WI38 (cell line): ENCODE data around the gene MAGIX.

ENCODE experiments used
- H3K4me3 ChIP-seq: 2 replicates; pipeline ENCODE4 v1.5.1; 2011; ENCODE audit warnings: low read depth, mild to moderate bottlenecking, control low read depth, low read length
- TF ChIP-seq, protein P1 (sequence below): IDR thresholded peaks from 2 replicates; pipeline ENCODE4 v1.5.1; 2012; ENCODE audit warnings: low read depth, mild to moderate bottlenecking, control low read depth, low read length

Gene MAGIX

DNA sequence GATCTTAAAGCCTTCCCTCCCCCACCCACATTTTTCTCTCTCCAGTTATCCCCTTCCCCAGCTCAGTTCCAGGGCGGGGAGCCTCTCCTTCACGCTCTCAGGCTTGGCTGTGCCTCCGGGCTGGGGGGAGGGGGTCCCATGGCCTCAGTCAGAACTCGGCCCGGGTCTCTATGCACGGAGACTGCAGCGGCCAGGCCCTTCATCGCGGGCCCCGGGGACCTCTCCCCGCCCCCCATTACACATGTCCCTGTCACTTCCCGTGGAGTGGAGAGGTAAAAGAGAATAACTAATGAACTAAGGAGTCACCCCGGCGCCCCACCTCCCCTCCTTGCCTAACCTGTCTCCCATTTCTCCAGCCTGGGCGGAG is 24.5 kb downstream of the MAGIX start:
- TF ChIP-seq, protein P1, sequence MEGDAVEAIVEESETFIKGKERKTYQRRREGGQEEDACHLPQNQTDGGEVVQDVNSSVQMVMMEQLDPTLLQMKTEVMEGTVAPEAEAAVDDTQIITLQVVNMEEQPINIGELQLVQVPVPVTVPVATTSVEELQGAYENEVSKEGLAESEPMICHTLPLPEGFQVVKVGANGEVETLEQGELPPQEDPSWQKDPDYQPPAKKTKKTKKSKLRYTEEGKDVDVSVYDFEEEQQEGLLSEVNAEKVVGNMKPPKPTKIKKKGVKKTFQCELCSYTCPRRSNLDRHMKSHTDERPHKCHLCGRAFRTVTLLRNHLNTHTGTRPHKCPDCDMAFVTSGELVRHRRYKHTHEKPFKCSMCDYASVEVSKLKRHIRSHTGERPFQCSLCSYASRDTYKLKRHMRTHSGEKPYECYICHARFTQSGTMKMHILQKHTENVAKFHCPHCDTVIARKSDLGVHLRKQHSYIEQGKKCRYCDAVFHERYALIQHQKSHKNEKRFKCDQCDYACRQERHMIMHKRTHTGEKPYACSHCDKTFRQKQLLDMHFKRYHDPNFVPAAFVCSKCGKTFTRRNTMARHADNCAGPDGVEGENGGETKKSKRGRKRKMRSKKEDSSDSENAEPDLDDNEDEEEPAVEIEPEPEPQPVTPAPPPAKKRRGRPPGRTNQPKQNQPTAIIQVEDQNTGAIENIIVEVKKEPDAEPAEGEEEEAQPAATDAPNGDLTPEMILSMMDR = no peak
- H3K4me3 ChIP-seq = no peak overlapping the region

DNA sequence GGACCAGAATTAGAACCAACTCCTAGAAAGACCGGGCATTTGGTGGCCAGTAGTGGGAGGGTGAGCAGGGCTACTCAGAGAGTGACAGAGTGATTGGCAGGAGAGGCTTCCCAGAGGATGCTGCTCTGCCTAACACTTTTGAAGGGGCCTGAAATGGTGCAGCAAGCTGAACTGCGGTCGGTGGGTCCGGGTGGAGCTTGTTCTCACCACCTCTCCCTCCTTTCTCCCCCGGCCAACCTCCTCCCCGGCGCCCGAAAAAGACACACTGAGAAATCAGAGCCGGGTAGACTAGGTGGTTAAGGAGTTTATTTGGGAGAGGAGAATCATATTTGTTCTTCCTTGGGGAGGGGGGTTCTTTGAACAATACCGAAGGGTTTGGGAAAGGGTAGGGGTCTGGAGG is 25.0 kb downstream of the MAGIX start:
- H3K4me3 ChIP-seq = no peak overlapping the region
- TF ChIP-seq, protein P1 = no peak

DNA sequence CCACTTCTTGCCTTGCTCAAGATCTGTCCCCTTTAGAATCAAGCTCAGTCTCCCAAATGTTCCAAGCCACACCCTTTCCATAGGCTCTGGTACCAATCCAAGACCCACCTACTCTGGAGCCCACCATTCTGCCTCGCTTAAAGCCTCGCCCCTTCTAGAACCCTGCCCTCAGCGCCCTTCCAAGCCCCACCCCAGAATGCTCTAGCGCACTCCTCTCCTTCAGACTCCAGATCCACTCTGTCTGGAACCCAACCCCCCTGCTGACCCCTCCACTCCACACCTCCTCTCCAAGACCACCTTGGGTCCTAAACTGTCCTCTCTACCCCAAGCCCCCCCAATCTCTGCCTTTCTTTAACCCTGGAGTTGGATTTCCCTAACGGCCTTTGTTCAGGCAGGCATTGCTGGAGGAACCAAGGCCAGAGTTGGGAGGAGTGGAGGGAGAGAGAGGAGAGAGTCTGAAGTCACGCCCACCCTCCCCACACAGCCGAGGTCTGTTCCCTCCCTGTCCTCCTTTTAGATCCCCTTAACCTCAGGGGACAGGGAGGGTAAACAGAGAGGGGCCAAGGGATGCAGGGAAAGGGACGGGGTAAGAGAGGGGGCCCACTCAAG is 26.0 kb downstream of the MAGIX start:
- H3K4me3 ChIP-seq = no peak overlapping the region
- TF ChIP-seq, protein P1 = no peak

DNA sequence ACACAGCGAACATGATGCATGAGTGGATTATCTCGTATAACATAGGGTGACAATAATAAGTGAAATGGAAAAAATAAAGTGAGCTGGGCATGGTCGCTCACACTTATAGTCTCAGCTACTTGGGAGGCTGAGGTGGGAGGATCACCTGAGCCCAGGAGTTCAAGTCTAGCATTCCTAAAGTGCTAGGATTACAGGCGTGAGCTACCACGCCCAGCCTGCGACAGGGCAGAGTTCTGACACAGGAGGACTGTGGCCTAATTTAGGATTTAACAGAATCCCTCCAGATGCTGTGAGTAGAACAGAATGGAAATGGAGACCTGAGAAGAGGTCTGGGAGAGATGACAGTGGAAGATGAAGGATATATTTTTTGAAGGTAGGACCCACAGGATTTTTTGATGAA is 27.0 kb downstream of the MAGIX start:
- H3K4me3 ChIP-seq = peak overlapping the region; percentile 53
- TF ChIP-seq, protein P1 = no peak

DNA sequence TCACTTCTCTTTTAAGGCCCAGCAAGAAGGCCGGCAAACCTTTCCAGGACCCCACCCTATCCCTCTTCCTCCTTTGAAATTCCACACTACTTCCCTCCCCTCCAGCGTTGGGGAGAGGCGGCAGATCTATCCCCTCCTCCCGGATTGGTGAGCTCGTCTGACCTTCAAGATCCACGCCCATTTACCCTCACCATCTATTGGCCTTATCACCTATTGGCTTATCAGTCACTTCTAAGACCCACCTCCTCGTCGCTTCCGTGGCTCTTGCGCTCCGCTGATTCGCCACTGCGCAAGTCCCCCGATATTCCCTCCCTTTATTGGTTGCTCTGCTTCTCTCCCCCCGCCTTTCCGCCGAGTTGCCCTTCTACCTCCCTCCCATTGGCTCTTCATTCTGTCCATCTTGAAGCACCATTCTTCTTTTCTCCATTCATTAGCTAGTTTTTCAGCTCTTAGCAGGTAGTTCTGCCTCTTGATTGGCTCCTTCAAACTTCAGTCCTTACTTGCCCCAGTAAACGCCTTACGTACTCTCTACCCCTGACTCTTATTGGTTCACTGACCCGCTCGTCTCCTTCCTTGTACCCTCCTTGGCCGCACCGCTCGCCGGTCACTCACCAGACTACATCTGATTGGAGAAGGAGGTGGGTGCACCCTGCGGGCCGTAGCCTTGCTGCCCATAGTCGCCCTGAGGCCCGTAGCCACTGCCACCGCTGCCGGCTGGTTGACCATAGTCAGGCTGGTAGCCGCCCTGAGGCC is 28.4 kb downstream of the MAGIX start:
- TF ChIP-seq, protein P1 = no peak
- H3K4me3 ChIP-seq = peak overlapping the region; percentile 69

DNA sequence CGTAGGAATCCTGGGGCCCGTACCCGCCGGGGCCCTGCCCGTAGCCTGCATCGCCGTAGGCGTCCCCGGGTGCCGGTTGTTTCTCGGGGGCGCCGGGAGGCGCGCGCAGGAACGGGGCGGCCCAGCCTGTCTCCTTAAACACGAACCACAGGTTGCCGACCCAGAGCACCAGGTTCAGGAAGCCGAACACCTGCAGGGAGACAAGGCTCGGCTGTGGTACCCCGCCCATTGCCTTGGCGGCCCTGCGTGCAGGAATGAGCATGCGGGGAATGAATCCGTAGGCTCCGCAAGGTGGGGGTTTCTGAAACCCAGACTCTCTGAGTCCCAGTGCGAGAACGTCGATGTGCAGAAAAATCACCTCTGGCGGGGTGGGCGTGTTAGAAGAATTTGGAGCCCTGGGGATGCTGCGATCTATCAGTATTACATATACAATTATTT is 29.0 kb downstream of the MAGIX start:
- TF ChIP-seq, protein P1 = no peak

DNA sequence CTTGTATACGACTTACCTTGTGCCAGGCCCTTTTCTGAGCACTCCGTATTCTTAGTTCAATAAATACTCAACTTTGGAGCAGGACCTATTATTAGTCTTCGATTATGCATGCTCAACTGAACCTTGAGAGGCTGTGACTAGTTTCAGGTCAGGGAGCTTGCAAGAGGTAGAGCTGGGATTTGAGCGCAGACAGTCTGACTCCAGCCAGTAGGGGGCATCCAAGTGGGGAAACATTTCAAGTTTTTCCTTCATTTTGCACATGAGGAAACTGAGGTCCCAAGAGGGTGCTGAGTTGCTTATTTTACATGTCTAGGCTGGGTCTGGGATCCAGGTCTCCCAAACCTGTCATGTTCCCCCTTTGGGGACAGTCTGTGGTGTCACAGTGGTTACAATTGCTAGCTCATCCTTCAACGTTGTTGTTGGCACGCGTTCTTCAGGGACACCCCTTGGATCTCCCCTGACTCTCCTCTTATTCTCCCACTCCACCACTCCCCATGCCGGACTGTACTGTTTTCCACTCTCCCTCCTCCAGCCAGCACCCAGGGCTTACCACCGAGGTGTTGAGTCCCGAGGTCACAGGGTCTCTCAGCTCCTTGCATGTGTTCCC is 30.3 kb downstream of the MAGIX start:
- H3K4me3 ChIP-seq = no peak overlapping the region
- TF ChIP-seq, protein P1 = peak; percentile 62

More for the DNA sequence above, 29.0 kb downstream of the MAGIX start:
- peak overlapping the region; percentile 69 for H3K4me3 ChIP-seq
